K562 (cell line): Measurements from ENCODE around the gene DELE1.

ENCODE experiments used
- BRCA1 ChIP-seq, 2 experiments: fragments of 450-650 bp in 1 of 2; sonication (generic) in 1 of 2; formaldehyde crosslinking in 1 of 2; IDR thresholded peaks; 2 replicates each; pipeline versions ENCODE4 v1.5.0 to v1.6.1; 2017 to 2020; ENCODE audit warnings: mild to moderate bottlenecking in 1 of 2, missing genetic modification reagents in 1 of 2
- CCAR2 ChIP-seq: fragments of 200-400 bp; formaldehyde crosslinking; IDR thresholded peaks from 2 replicates; pipeline ENCODE4 v1.6.1; 2017; ENCODE audit warnings: mild to moderate bottlenecking, low read depth, low read length
- CREBBP ChIP-seq: IDR thresholded peaks from one replicate; pipeline ENCODE4 v1.6.1; 2012; ENCODE audit warnings: low read depth, mild to moderate bottlenecking, control low read depth, inconsistent platforms, low read length
- EZH2 ChIP-seq: IDR thresholded peaks from 2 replicates; pipeline ENCODE4 v1.6.1; 2012; ENCODE audit warnings: low read depth, mild to moderate bottlenecking, inconsistent platforms, low read length, borderline replicate concordance
- KAT8 ChIP-seq: fragments of 450-650 bp; IDR thresholded peaks from 2 replicates; pipeline ENCODE4 v1.6.1; 2016; ENCODE audit warnings: low read depth, mild to moderate bottlenecking
- MAFF ChIP-seq: IDR thresholded peaks from 2 replicates; pipeline ENCODE4 v1.6.1; 2012; ENCODE audit warnings: low read length, improper control_type of control experiment
- NUFIP1 ChIP-seq: fragments of 450-650 bp; IDR thresholded peaks from 2 replicates; pipeline ENCODE4 v1.6.1; 2018; ENCODE audit not compliant: partially characterized antibody

DNA sequence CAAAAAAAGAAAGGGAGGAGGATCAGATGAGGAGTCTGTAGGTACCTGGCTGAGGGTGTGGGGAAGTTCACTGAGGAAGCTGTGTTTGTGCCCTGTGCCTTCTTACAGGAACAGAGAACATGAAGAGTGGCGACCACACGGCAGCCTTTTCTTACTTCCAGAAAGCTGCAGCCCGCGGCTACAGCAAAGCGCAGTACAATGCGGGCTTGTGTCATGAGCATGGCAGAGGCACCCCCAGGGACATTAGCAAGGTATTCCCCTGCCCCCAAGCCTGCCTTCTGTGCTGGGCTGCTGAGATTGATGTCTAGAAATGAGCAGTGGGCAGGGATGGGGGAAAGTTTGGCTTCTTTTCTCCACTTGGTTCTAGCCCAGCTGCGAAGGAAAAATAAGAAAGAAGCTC, 9.5 kb downstream of the DELE1 start:
- TF ChIP-seq CREBBP (no peak), BRCA1 (IDR thresholded peaks at IDR 0.05) (no peak), BRCA1 (CRISPR knock-in tag; IDR thresholded peaks at IDR 0.05) (no peak), KAT8 (no peak), EZH2 (no peak), CCAR2 (no peak), NUFIP1 (no peak), MAFF (no peak)
